Smooth muscle cell (in vitro differentiated cells): ENCODE measurements around the gene TPGS1. TPM values are rescaled to one million over a fixed set of nuclear protein-coding genes. Genes with fewer than 3 reads are reported as not detected.

Experiments
- DNase-seq: peaks from one replicate; lab custom pipeline; 2025; ENCODE audit not compliant: unreplicated experiment; lab: John Stamatoyannopoulos, UW
- H2AFZ ChIP-seq: fragments of 200-600 bp; sonication (generic); 2 replicates; pipeline ENCODE4 v1.6.0; 2016; ENCODE audit warnings: antibody characterized with exemption, low read depth, mild to moderate bottlenecking
- H3F3A ChIP-seq: fragments of 200-600 bp; sonication (generic); 2 replicates; pipeline ENCODE4 v1.6.0; 2017; ENCODE audit warnings: antibody characterized with exemption, low read depth
- H3K27ac ChIP-seq: fragments of 200-600 bp; sonication (generic); 2 replicates; pipeline ENCODE4 v1.5.1; 2016; ENCODE audit warnings: low read depth, mild to moderate bottlenecking
- H3K27me3 ChIP-seq: fragments of 200-600 bp; sonication (generic); 2 replicates; pipeline ENCODE4 v1.6.1; 2016; ENCODE audit warnings: low read depth, mild to moderate bottlenecking
- H3K36me3 ChIP-seq: fragments of 200-600 bp; sonication (generic); 2 replicates; pipeline ENCODE4 v1.5.1; 2016; ENCODE audit warnings: low read depth
- H3K4me1 ChIP-seq: fragments of 200-600 bp; sonication (generic); 2 replicates; pipeline ENCODE4 v1.5.1; 2016; ENCODE audit warnings: low read depth
- H3K4me2 ChIP-seq: fragments of 200-600 bp; sonication (generic); 2 replicates; pipeline ENCODE4 v1.6.0; 2016; ENCODE audit warnings: mild to moderate bottlenecking
- H3K4me3 ChIP-seq: fragments of 200-600 bp; sonication (generic); 2 replicates; pipeline ENCODE4 v1.5.1; 2016; ENCODE audit warnings: mild to moderate bottlenecking
- H3K79me2 ChIP-seq: fragments of 200-600 bp; sonication (generic); 2 replicates; pipeline ENCODE4 v1.6.0; 2016; ENCODE audit warnings: low read depth, mild to moderate bottlenecking
- H3K9ac ChIP-seq: fragments of 200-600 bp; sonication (generic); 2 replicates; pipeline ENCODE4 v1.6.0; 2016; ENCODE audit warnings: low read depth
- H3K9me3 ChIP-seq: fragments of 200-600 bp; sonication (generic); replicated peaks from 2 replicates; pipeline ENCODE4 v1.5.1; 2016; ENCODE audit warnings: low read depth
- H4K20me1 ChIP-seq: fragments of 200-600 bp; sonication (generic); 2 replicates; pipeline ENCODE4 v1.6.0; 2016; ENCODE audit warnings: low read depth
- WGBS: methylation state at CpG from one replicate; pipeline ENCODE4 v1.1.7; 2016; ENCODE audit warnings: low lambda C conversion rate; 5-methylcytosine and 5-hydroxymethylcytosine counted together
- polyA plus RNA-seq: library from polyadenylated mRNA; unstranded; fragments of >200 nt; fragmentation: Nextera tagmentation; extraction: Ambion mirVana; gene quantifications from 2 replicates; pipeline ENCODE4 v1.2.1, GENCODE V29; 2016
- total RNA-seq: library from RNA; depleted of rRNA; stranded (reverse); fragments of >200 nt; gene quantifications from 2 replicates; pipeline ENCODE4 v1.2.3, GENCODE V29; 2014
- TF ChIP-seq, protein P1 (sequence below): fragments of 200-600 bp; sonication (generic); IDR thresholded peaks from 2 replicates; pipeline ENCODE4 v1.5.1; 2017; ENCODE audit warnings: borderline replicate concordance, mild to moderate bottlenecking, antibody characterized with exemption; ENCODE audit not compliant: insufficient read depth, poor library complexity, severe bottlenecking

Gene TPGS1
- total and polyA plus RNA-seq, 2 experiments from 2014 or later, result 20.5 to 51.3 TPM

DNA sequence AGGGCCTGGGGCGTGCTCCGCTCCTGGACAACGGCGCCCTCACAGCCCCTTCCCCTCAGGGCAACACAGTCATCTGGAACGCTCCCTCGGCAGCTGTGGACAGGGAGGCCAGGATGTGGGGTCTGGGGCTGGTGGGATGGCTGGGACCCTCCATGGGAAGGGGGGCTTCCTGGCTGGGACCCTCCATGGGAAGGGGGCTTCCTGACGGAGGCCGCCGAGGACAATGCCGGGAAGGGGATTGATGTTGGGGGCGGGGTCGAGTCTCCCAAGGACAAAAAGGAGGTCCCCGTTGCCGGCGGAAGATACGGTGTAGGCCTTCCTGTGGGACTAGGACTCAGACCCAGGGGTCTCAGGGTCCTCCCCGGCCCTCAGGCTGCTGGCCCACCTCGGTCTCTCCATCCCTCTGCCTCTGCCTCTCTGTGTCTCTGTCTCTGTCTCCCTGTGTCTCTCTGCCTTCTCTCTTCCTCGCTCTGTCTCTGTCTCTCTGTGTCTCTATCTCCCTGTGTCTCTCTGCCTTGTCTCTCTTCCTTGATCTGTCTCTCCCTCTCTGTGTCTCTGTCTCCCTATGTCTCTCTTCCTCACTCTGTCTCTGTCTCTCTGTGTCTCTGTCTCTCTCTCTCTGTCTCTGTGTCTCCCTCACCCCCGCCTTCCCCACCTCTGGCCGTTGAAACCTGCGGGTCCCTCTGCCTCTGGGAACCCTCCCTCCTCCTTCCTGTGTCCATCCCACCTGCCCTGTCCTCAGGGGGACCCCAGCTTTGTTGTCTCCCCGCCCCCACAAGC lies 13.7 kb upstream of the TPGS1 start:
- WGBS, result 88% methylated on average over 23 of the region's 23 CpGs
- no peaks in the 10 kb centered on the region for H3K36me3 ChIP-seq
- no peaks in the 10 kb centered on the region for H3K79me2 ChIP-seq
- H3K9ac ChIP-seq, result no peak overlapping the region
- no peaks in the 10 kb centered on the region for H3K9me3 ChIP-seq
- H4K20me1 ChIP-seq, result no peaks in the 10 kb centered on the region
- no peak overlapping the region for H3K27ac ChIP-seq
- no peak overlapping the region for H2AFZ ChIP-seq
- no peak for DNase-seq
- no peak overlapping the region for H3K4me2 ChIP-seq
- TF ChIP-seq, protein P1, sequence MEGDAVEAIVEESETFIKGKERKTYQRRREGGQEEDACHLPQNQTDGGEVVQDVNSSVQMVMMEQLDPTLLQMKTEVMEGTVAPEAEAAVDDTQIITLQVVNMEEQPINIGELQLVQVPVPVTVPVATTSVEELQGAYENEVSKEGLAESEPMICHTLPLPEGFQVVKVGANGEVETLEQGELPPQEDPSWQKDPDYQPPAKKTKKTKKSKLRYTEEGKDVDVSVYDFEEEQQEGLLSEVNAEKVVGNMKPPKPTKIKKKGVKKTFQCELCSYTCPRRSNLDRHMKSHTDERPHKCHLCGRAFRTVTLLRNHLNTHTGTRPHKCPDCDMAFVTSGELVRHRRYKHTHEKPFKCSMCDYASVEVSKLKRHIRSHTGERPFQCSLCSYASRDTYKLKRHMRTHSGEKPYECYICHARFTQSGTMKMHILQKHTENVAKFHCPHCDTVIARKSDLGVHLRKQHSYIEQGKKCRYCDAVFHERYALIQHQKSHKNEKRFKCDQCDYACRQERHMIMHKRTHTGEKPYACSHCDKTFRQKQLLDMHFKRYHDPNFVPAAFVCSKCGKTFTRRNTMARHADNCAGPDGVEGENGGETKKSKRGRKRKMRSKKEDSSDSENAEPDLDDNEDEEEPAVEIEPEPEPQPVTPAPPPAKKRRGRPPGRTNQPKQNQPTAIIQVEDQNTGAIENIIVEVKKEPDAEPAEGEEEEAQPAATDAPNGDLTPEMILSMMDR, result no peak
- peaks cover 21% of the 10 kb centered on the region for H3K27me3 ChIP-seq
- H3K4me1 ChIP-seq, result peaks cover 8% of the 10 kb centered on the region
- no peak overlapping the region for H3K4me3 ChIP-seq
- peaks cover 5% of the 10 kb centered on the region for H3F3A ChIP-seq

- Histone ChIP-seq H3K79me2 (no peaks in the 10 kb centered on the region), H3K36me3 (no peaks in the 10 kb centered on the region), H3K27me3 (peaks cover 29% of the 10 kb centered on the region), H3K4me3 (no peak overlapping the region), H3F3A (peaks cover 5% of the 10 kb centered on the region), H3K9ac (no peak overlapping the region), H3K9me3 (no peaks in the 10 kb centered on the region), H3K4me2 (no peak overlapping the region), H3K4me1 (peaks cover 8% of the 10 kb centered on the region), H4K20me1 (no peaks in the 10 kb centered on the region), H3K27ac (no peak overlapping the region), H2AFZ (no peak overlapping the region)
- 75% methylated on average over 18 of the region's 22 CpGs for WGBS
- no peak for DNase-seq
- TF ChIP-seq, protein P1, result no peak
Measured at GRCh38 chr19:494171-495080, 12.9 kb upstream of the TPGS1 start.

- Histone ChIP-seq H3K9ac (no peak overlapping the region), H4K20me1 (no peaks in the 10 kb centered on the region), H3F3A (peaks cover 5% of the 10 kb centered on the region), H3K9me3 (no peaks in the 10 kb centered on the region), H3K4me1 (peaks cover 3% of the 10 kb centered on the region), H2AFZ (no peak overlapping the region), H3K36me3 (no peaks in the 10 kb centered on the region), H3K27ac (no peak overlapping the region), H3K4me3 (no peak overlapping the region), H3K4me2 (no peak overlapping the region), H3K79me2 (no peaks in the 10 kb centered on the region), H3K27me3 (peaks cover 32% of the 10 kb centered on the region)
- 85% methylated on average over 10 of the region's 10 CpGs for WGBS
- TF ChIP-seq, protein P1, result no peak
- DNase-seq, result no peak
Measured at GRCh38 chr19:495081-495401, 12.3 kb upstream of the TPGS1 start.
